ENCODE results near the gene AUNIP. TPM values are rescaled to one million over a fixed set of nuclear protein-coding genes. Genes with fewer than 3 reads are reported as not detected.
"Not testable (repeated sequence)": the region's sequence is repeated elsewhere in the genome, so short reads cannot be mapped to it uniquely, and the experiment has no call there.

AUNIP gene
- total RNA-seq, 2 experiments from 2014 or later, result 12.1 to 15.1 TPM

DNA sequence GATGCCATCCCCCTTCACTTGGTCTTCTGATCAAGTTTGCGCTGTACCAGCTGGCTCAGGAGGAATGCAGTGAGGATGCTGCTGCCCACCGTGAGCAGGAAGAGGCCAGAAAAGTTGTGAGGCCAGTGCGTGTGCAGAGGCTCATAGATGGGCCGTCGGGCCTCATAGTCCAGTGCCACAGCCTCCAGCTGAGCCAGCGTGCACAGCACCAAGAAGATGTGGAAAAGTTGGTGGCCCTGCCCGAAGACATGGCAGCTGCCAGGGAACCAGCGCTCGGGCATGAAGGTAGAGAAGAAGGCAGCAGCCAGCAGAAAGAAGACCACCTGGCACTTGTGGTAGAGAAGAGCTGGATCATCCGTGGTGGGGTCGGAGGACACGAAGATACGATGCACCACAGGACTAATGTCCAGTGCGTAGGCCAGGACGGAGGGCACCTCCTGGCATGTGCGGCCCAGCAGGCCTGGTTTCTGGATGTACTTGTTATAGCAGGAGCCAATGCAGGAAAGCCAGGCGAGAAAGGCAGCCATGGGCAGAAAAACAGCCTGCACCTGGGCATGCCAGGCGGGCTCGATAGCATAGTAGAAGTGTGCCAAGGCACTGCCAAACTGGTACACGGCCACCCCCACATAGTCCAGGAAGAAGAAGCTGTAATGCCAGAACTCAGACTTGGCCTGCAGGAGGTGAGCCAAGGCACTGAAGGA, 3.7 kb upstream of the AUNIP start:
- H3K27ac Mint-ChIP-seq, result no peak overlapping the region
- H3K4me3 Mint-ChIP-seq, result no peak overlapping the region

DNA sequence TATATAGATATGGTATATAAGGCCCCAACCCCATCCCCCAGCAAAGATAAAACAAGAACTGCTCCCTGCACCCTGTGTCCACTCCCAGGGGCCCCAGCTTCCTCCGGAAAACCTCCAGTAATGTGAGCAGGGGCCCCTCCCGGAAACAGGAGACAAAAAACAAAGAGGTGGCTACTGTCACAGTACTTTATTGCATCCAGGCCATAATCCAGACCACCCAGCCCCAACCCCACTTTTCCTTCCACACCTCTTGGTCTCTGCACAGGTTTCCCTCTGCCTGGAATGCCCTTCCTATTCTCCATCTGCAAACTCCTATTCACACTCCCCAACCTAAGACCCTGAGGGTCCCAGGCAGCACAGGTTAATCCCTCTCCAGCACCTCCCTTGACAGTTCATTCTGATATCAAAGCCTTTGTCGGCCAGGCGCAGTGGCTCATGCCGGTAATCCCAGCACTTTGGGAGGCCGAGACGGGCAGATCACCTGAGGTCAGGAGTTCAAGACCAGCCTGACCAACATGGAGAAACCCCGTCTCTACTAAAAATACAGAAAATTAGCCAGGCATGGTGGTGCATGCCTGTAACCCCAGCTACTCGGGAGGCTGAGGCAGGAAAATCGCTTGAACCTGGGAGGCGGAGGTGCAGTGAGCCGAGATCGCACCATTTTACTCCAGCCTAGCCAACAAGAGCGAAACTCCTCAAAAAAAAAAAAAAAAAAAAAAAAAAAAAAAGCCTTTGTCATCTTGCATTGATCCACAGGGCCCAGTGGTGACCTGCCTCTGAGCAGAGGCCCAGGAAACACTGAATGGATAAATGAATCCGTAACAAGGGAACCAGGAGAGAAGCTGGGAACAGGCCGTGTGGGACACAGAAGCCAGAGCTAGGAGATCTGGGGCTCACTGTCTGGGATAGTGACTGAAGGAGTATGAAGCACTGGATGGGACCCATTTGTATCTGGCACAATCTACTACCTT, 2.3 kb upstream of the AUNIP start:
- H3K36me3 Mint-ChIP-seq, result peaks cover 21% of the 10 kb centered on the region
- DNase-seq, result no peak
- H3K9me3 Mint-ChIP-seq, result no peaks in the 10 kb centered on the region
- H3K27ac Mint-ChIP-seq, result peak overlapping the region; percentile 46
- no peaks in the 10 kb centered on the region for H3K27me3 Mint-ChIP-seq
- H3K4me1 Mint-ChIP-seq, result peaks cover 24% of the 10 kb centered on the region
- peak overlapping the region; percentile 47 for H3K4me3 Mint-ChIP-seq

More for the DNA sequence above, 3.7 kb upstream of the AUNIP start:
- Mint-ChIP-seq H3K27me3 (no peaks in the 10 kb centered on the region), H3K4me1 (peaks cover 22% of the 10 kb centered on the region), H3K9me3 (no peaks in the 10 kb centered on the region), H3K36me3 (peaks cover 19% of the 10 kb centered on the region)
- no peak for DNase-seq

DNA sequence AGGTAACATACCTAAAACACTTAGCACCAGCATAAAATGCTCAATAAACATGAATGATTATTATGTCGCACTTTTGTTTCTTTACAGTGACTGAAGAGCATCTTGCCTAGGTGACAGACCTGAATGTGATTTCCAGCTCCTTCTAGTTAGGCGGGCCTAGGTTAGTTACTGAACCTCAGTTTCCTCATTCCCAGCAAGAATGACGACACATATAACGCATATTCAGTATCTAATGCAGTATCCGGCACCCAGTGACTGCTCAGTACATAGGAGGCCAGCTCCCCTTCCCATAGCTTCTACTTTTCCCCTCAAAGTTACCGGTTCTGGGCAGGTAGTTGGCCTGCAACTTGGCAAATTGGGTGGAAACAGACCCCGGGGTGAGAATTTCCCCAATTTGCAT, 763 bp downstream of the AUNIP start:
- no peak for DNase-seq
- H3K9me3 Mint-ChIP-seq, result no peaks in the 10 kb centered on the region
- H3K27ac Mint-ChIP-seq, result peak overlapping the region; percentile 91
- H3K27me3 Mint-ChIP-seq, result no peaks in the 10 kb centered on the region
- H3K36me3 Mint-ChIP-seq, result peaks cover 22% of the 10 kb centered on the region
- H3K4me3 Mint-ChIP-seq, result peak overlapping the region; percentile 90
- peaks cover 23% of the 10 kb centered on the region for H3K4me1 Mint-ChIP-seq

DNA sequence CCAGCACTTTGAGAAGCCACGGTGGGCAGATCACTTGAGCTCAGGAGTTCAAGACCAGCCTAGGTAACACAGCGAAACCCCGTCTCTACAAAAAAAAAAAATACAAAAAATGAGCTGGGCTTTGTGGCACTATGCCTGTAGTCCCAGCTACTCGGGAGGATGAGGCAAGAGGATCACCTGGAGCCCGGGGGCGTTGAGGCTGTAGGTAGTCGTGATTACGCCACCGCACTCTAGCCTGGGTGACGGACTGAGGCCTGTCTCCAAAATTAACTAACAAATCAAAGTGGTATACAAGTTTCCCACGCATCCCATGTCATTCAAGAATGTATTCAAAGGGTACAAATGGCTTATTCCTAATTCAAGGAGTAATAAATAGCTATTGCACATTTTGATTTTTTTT, 2.4 kb downstream of the AUNIP start:
- Mint-ChIP-seq H3K9me3 (no peaks in the 10 kb centered on the region), H3K4me3 (no peak overlapping the region), H3K27me3 (no peaks in the 10 kb centered on the region), H3K36me3 (peaks cover 17% of the 10 kb centered on the region), H3K27ac (no peak overlapping the region), H3K4me1 (peaks cover 23% of the 10 kb centered on the region)
- no peak for DNase-seq

- Mint-ChIP-seq H3K9me3 (no peaks in the 10 kb centered on the region), H3K4me3 (no peak overlapping the region), H3K27ac (no peak overlapping the region), H3K4me1 (peaks cover 12% of the 10 kb centered on the region), H3K36me3 (peaks cover 12% of the 10 kb centered on the region), H3K27me3 (no peaks in the 10 kb centered on the region)
- DNase-seq, result no peak
These were observed 4.7 kb downstream of the AUNIP start for GRCh38 chr1:25854554-25854953.

DNA sequence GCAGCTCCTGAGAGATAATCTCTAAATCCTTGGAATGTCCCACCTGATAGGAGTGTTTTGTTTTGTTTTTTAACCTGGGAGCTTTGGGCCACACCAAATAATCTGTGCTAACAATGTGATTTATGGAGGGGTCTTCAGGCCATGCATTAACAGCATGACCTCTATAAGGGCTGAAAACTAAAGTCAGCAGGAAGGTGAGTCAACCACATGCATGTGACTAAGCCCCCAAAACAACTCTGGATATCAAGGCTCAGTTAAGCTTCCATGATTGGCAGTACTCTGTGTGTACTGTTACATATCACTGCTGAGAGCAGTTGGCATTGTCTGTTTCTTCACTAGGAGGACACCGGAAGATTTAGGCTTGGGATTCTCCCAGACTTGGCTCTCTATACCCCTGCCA, 10.7 kb downstream of the AUNIP start:
- no peak overlapping the region for H3K4me3 Mint-ChIP-seq
- H3K9me3 Mint-ChIP-seq, result no peaks in the 10 kb centered on the region
- no peaks in the 10 kb centered on the region for H3K27me3 Mint-ChIP-seq
- no peak for DNase-seq
- no peak overlapping the region for H3K27ac Mint-ChIP-seq
- H3K36me3 Mint-ChIP-seq, result peaks cover 11% of the 10 kb centered on the region
- peaks cover under 1% of the 10 kb centered on the region for H3K4me1 Mint-ChIP-seq

- Mint-ChIP-seq H3K4me3 (no peak overlapping the region), H3K4me1 (peaks cover 1% of the 10 kb centered on the region), H3K9me3 (no peaks in the 10 kb centered on the region), H3K27me3 (no peaks in the 10 kb centered on the region), H3K36me3 (peaks cover 9% of the 10 kb centered on the region), H3K27ac (no peak overlapping the region)
- no peak for DNase-seq
These were observed 11.3 kb downstream of the AUNIP start for GRCh38 chr1:25847929-25848328.

DNA sequence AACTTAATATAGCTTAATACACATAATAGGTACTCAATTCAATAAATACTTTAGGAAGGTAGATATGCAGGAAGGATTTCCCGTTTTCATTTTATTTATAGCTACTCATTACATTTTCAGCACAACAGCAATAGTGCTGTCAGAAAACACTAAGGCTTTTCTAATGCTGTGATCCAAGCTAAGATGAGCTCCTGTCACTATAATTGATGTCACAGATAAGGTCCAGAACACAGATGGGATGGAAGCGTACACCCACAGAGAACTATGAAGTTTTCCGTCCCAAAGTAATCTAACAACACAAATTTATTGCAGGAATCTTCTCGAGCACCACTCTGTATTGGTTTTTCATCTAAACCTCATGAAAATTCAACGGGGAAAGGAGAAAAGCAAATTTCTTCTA, 13.6 kb downstream of the AUNIP start:
- Mint-ChIP-seq H3K36me3 (peaks cover 9% of the 10 kb centered on the region), H3K4me1 (peaks cover 1% of the 10 kb centered on the region), H3K27me3 (no peaks in the 10 kb centered on the region), H3K27ac (no peak overlapping the region), H3K4me3 (no peak overlapping the region), H3K9me3 (no peaks in the 10 kb centered on the region)
- no peak for DNase-seq

DNA sequence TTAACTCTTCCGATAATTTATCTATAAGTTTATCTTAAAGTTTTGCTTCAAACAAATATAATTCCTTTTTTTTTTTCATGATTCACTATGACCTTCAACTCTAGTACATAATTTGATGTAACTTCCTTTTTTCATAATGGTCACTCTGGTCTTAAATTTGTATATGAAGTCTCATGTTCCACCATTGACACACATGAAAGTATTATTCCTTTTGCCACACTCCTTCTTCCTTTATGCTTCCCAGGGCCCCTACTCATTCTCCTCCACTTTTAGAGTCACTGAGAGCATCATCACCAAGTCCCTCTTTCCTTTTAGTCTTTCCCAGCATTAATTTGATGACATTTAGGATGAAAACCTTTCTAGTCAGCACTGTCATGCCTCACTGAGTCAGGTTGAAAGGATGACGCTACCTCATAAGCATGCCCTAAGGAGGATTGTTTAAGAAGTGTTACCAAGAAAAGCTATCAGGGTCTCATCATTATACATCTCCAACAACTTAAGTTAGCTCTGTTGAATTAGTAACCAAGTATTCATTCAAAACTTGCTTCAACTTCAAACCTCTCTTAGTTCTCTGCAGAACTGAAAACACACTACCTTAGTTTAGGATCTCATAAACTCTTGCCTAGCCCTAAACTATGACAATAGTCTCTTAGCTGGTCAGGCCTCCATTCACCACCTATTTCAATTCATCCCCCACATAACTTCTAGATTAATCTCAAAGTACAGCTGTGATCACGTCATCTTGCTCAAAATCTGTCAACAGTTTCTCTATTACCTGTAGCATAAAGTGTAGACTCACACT, 14.5 kb downstream of the AUNIP start:
- DNase-seq, result no peak
- Mint-ChIP-seq H3K27me3 (no peaks in the 10 kb centered on the region), H3K9me3 (peaks cover 3% of the 10 kb centered on the region), H3K27ac (no peak overlapping the region), H3K4me1 (peaks cover 1% of the 10 kb centered on the region), H3K4me3 (no peak overlapping the region), H3K36me3 (peaks cover 15% of the 10 kb centered on the region)

DNA sequence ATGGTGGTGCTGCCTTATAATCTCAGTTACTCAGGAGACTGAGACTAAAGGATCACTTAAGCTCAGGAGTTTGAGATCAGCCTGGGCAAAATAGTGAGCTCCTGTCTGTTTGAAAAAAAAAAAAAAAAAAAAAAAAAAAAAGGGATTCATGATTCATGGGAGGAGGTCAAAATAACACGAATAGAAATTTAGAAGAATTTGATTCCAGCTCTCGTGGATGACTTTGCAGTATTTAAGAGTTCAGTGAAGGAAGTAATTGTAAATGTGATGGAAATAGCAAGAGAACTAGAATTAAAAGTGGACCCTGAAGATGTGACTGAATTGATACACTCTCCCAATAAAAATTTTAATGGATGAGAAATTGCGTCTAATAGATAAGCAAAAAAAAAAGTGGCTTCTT, 15.8 kb downstream of the AUNIP start:
- Mint-ChIP-seq H3K4me3 (no peak overlapping the region), H3K36me3 (peaks cover 19% of the 10 kb centered on the region), H3K27ac (no peak overlapping the region), H3K9me3 (peaks cover 3% of the 10 kb centered on the region), H3K27me3 (no peaks in the 10 kb centered on the region), H3K4me1 (peaks cover 1% of the 10 kb centered on the region)
- no peak for DNase-seq

- not testable (repeated sequence) for H3K9me3 Mint-ChIP-seq, DNase-seq, H3K27ac Mint-ChIP-seq, H3K4me3 Mint-ChIP-seq, H3K4me1 Mint-ChIP-seq, H3K27me3 Mint-ChIP-seq
- H3K36me3 Mint-ChIP-seq, result peaks cover 21% of the 10 kb centered on the region
These were observed 19.4 kb downstream of the AUNIP start for GRCh38 chr1:25839808-25840207.

DNA sequence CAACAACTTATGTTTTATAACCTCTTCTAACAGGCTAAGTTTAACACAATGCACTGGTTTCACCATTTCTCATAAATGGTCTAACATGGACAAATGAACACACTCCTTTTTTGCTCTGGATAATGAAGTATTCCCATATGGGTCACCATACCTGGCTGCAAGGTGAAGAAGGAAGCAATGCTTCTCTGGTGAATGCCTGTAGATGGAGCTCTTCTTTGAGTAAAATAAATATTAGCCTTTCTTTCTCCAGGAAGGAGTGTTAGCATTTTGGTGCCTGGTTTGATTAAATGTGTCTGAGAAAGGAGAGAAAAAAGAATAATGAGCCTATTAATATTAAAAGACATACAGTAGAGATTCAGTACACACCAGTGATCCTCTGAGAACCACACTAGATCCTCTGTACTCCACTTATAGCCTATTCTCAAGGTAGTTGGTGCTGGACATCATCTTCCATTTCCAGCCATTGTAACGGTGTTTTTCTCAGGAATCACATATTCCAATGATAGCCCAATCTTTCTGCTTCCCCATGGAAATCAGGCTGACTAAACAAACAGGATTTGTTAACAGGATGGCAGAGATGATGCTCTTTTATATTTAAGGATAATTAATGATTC, 21.9 kb downstream of the AUNIP start:
- Mint-ChIP-seq H3K9me3 (peaks cover 3% of the 10 kb centered on the region), H3K4me3 (no peak overlapping the region), H3K27ac (no peak overlapping the region), H3K36me3 (peaks cover 22% of the 10 kb centered on the region), H3K27me3 (no peaks in the 10 kb centered on the region), H3K4me1 (no peaks in the 10 kb centered on the region)
- DNase-seq, result no peak

DNA sequence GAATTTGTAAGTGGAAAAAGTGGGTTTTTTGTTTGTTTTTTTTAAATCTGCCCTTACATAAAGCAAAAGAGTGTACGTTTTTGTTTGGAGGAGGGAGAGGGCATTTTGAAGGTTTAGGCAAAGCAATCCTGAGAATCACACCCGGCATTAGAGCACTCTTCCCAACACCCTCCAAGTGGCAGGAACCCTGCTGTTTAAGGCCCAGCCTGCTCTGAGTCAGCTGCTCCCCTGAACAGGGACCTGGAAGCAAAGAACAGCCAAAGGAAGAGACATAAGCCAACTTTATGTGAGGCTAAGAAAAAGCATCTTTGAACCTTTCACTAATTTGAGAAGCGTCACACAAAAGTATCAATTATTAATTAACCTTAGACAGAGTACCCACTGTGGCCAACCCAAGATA, 22.6 kb downstream of the AUNIP start:
- no peak overlapping the region for H3K27ac Mint-ChIP-seq
- H3K4me1 Mint-ChIP-seq, result peaks cover 2% of the 10 kb centered on the region
- peaks cover 3% of the 10 kb centered on the region for H3K9me3 Mint-ChIP-seq
- H3K36me3 Mint-ChIP-seq, result peaks cover 22% of the 10 kb centered on the region
- H3K4me3 Mint-ChIP-seq, result no peak overlapping the region
- no peak for DNase-seq
- H3K27me3 Mint-ChIP-seq, result no peaks in the 10 kb centered on the region

DNA sequence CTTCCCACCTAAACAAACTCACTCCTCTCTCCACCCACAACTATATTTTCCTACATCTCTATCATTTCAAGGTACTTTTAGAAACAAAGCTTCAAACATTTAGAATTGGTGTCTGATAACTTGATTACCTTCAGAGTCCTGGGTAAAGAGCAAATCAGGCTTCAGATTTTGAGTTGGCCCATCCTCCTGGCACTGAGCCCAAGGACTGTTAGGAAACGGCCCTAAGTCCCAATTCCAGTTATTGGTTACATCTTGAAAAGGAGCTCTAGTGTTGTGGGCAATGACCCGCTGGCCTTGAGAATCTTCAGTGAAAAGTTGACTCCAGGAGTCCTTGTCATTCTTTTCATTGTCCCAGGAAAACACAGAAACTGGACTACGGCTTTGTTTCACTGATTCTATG, 24.4 kb downstream of the AUNIP start:
- Mint-ChIP-seq H3K36me3 (peaks cover 20% of the 10 kb centered on the region), H3K27ac (no peak overlapping the region)

More for the DNA sequence above, 24.4 kb downstream of the AUNIP start:
- Mint-ChIP-seq H3K4me1 (peaks cover 2% of the 10 kb centered on the region), H3K27me3 (no peaks in the 10 kb centered on the region), H3K9me3 (no peaks in the 10 kb centered on the region), H3K4me3 (no peak overlapping the region)
- DNase-seq, result no peak

Measured in activated naive CD8-positive, alpha-beta T cell treated with anti-CD3 and anti-CD28 coated beads for 36 hours (primary cell).